H9 (cell line): Measurements from ENCODE around the gene CERS1. TPM values are rescaled to one million over a fixed set of nuclear protein-coding genes. Genes with fewer than 3 reads are reported as not detected.

ENCODE experiments used
- DNase-seq: peaks from one replicate; pipeline ENCODE4 v3.0.0-alpha.2; 2017
- H2AFZ ChIP-seq: one replicate; pipeline ENCODE4 v1.6.1; 2013; ENCODE audit warnings: mild to moderate bottlenecking, low read length, control low read depth, moderate library complexity
- H2AK5ac ChIP-seq: 2 replicates; pipeline ENCODE4 v1.6.1; 2013; ENCODE audit warnings: low read length, control low read depth, mixed read lengths; ENCODE audit not compliant: insufficient read length
- H2BK120ac ChIP-seq: one replicate; pipeline ENCODE4 v1.6.1; 2013; ENCODE audit warnings: low read depth, mild to moderate bottlenecking, low read length, control low read depth, inconsistent platforms; ENCODE audit not compliant: poor library complexity, severe bottlenecking
- H2BK12ac ChIP-seq: 2 replicates; pipeline ENCODE4 v1.6.1; 2013; ENCODE audit warnings: low read length, control low read depth, mixed read lengths, low read depth; ENCODE audit not compliant: insufficient read length
- H2BK15ac ChIP-seq: 2 replicates; pipeline ENCODE4 v1.6.1; 2013; ENCODE audit warnings: low read depth, low read length, control low read depth
- H2BK20ac ChIP-seq: one replicate; pipeline ENCODE4 v1.6.1; 2013; ENCODE audit warnings: low read depth, mild to moderate bottlenecking, low read length, control low read depth, inconsistent platforms; ENCODE audit not compliant: poor library complexity, severe bottlenecking
- H2BK5ac ChIP-seq: 2 replicates; pipeline ENCODE4 v1.6.1; 2013; ENCODE audit warnings: low read length, control low read depth, mixed read lengths; ENCODE audit not compliant: insufficient read length
- H3K14ac ChIP-seq: 2 replicates; pipeline ENCODE4 v1.6.1; 2013; ENCODE audit warnings: low read length, control low read depth; ENCODE audit not compliant: insufficient read depth
- H3K18ac ChIP-seq: 2 replicates; pipeline ENCODE4 v1.6.1; 2013; ENCODE audit warnings: low read depth, mild to moderate bottlenecking, mixed read lengths, low read length, control low read depth; ENCODE audit not compliant: insufficient read length
- H3K23ac ChIP-seq: 2 replicates; pipeline ENCODE4 v1.6.1; 2013; ENCODE audit warnings: low read length, control low read depth, mixed read lengths, low read depth; ENCODE audit not compliant: insufficient read length
- H3K23me2 ChIP-seq: 2 replicates; pipeline ENCODE4 v1.6.1; 2013; ENCODE audit warnings: low read depth, mild to moderate bottlenecking, mixed read lengths, low read length, control low read depth; ENCODE audit not compliant: insufficient read length, poor library complexity, severe bottlenecking
- H3K27ac ChIP-seq: 2 replicates; pipeline ENCODE4 v1.5.1; 2013; ENCODE audit warnings: low read length, control low read depth, mixed read lengths, low read depth; ENCODE audit not compliant: insufficient read length
- H3K27me3 ChIP-seq: 2 replicates; pipeline ENCODE4 v1.6.1; 2013; ENCODE audit warnings: low read length, control low read depth, inconsistent platforms; ENCODE audit not compliant: insufficient read depth
- H3K4ac ChIP-seq: 2 replicates; pipeline ENCODE4 v1.6.1; 2013; ENCODE audit warnings: low read depth, mild to moderate bottlenecking, control low read depth, inconsistent platforms, low read length, moderate library complexity
- H3K4me1 ChIP-seq: 2 replicates; pipeline ENCODE4 v1.6.1; 2013; ENCODE audit warnings: low read length, control low read depth, inconsistent platforms; ENCODE audit not compliant: insufficient read depth
- H3K4me2 ChIP-seq: 2 replicates; pipeline ENCODE4 v1.6.1; 2013; ENCODE audit warnings: low read length, control low read depth, mixed read lengths; ENCODE audit not compliant: insufficient read length, insufficient read depth
- H3K56ac ChIP-seq: 2 replicates; pipeline ENCODE4 v1.6.1; 2013; ENCODE audit warnings: low read depth, mild to moderate bottlenecking, mixed read lengths, low read length, control low read depth; ENCODE audit not compliant: insufficient read length
- H3K79me1 ChIP-seq: 2 replicates; pipeline ENCODE4 v1.6.1; 2013; ENCODE audit warnings: low read depth, mild to moderate bottlenecking, moderate library complexity, low read length, control low read depth, inconsistent platforms; ENCODE audit not compliant: insufficient read depth, poor library complexity, severe bottlenecking
- H3K79me2 ChIP-seq: 2 replicates; pipeline ENCODE4 v1.6.1; 2013; ENCODE audit warnings: low read length, control low read depth, inconsistent platforms; ENCODE audit not compliant: insufficient read depth
- H3K9ac ChIP-seq: 2 replicates; pipeline ENCODE4 v1.6.1; 2013; ENCODE audit warnings: low read length, control low read depth, mixed read lengths; ENCODE audit not compliant: insufficient read length; ENCODE audit errors: extremely low read depth
- H3K9me3 ChIP-seq: one replicate; pipeline ENCODE4 v1.6.1; 2013; ENCODE audit warnings: low read depth, low read length, inconsistent platforms; ENCODE audit not compliant: control insufficient read depth
- H3T11ph ChIP-seq: one replicate; pipeline ENCODE4 v1.6.1; 2013; ENCODE audit warnings: mild to moderate bottlenecking, low read length, control low read depth, inconsistent platforms
- H4K20me1 ChIP-seq: one replicate; pipeline ENCODE4 v1.6.1; 2013; ENCODE audit not compliant: control insufficient read depth, insufficient read length, insufficient read depth
- H4K5ac ChIP-seq: 2 replicates; pipeline ENCODE4 v1.6.1; 2013; ENCODE audit warnings: low read depth, mild to moderate bottlenecking, mixed read lengths, low read length, control low read depth; ENCODE audit not compliant: insufficient read length
- H4K8ac ChIP-seq: replicated peaks from 2 replicates; pipeline ENCODE4 v1.6.1; 2013; ENCODE audit warnings: low read length, control low read depth, mixed read lengths, low read depth; ENCODE audit not compliant: insufficient read length
- H4K91ac ChIP-seq: 2 replicates; pipeline ENCODE4 v1.6.1; 2013; ENCODE audit warnings: low read depth, mild to moderate bottlenecking, moderate library complexity, mixed read lengths, low read length, control low read depth; ENCODE audit not compliant: insufficient read length
- H3K27ac Mint-ChIP-seq, 3 experiments: 2 replicates in 2 of 3; 3 replicates in 1 of 3; pipeline ENCODE4 v1.8.0; 2020 to 2021; ENCODE audit warnings: mixed read lengths in 3 of 3, mild to moderate bottlenecking in 1 of 3, moderate library complexity in 1 of 3
- H3K27me3 Mint-ChIP-seq: 2 replicates; pipeline ENCODE4 v1.8.0; 2021; ENCODE audit warnings: low read depth, mild to moderate bottlenecking, moderate library complexity, mixed read lengths
- H3K36me3 Mint-ChIP-seq, 3 experiments: 2 replicates in 2 of 3; 3 replicates in 1 of 3; pipeline ENCODE4 v1.8.0; 2020 to 2021; ENCODE audit warnings: low read depth in 3 of 3, mixed read lengths in 3 of 3; ENCODE audit not compliant: insufficient read depth in 1 of 3
- H3K4me1 Mint-ChIP-seq, 2 experiments: 2 replicates each; pipeline ENCODE4 v1.8.0; 2020; ENCODE audit warnings: mixed read lengths in 2 of 2
- H3K4me3 Mint-ChIP-seq, 2 experiments: 2 replicates in 1 of 2; 3 replicates in 1 of 2; pipeline ENCODE4 v1.8.0; 2020 to 2021; ENCODE audit warnings: mild to moderate bottlenecking in 2 of 2, mixed read lengths in 2 of 2, moderate library complexity in 1 of 2
- H3K9me3 Mint-ChIP-seq, 2 experiments: 2 replicates in 1 of 2; 3 replicates in 1 of 2; pipeline ENCODE4 v1.8.0; 2020; ENCODE audit warnings: mild to moderate bottlenecking in 2 of 2, mixed read lengths in 2 of 2, moderate library complexity in 1 of 2
- CTCF ChIP-seq: fragments of 200-600 bp; sonication (generic); conservative IDR thresholded peaks from 3 replicates; pipeline ENCODE4 v1.8.0; 2021; ENCODE audit warnings: antibody characterized with exemption, mild to moderate bottlenecking
- WGBS: extraction: QIAGEN DNeasy Blood & Tissue Kit; methylation state at CpG from one replicate; pipeline ENCODE4 v1.1.7; 2013; ENCODE audit warnings: missing lambda C conversion rate, low lambda C conversion rate, mixed read lengths; ENCODE audit not compliant: insufficient read length; ENCODE audit errors: extremely low coverage; 5-methylcytosine and 5-hydroxymethylcytosine counted together
- total RNA-seq: library from RNA; stranded (reverse); gene quantifications from 2 replicates; pipeline ENCODE4 v1.2.1, GENCODE V29; 2021

Gene CERS1
- total RNA-seq, 1 experiment from 2014 or later = 19.3 TPM

DNA sequence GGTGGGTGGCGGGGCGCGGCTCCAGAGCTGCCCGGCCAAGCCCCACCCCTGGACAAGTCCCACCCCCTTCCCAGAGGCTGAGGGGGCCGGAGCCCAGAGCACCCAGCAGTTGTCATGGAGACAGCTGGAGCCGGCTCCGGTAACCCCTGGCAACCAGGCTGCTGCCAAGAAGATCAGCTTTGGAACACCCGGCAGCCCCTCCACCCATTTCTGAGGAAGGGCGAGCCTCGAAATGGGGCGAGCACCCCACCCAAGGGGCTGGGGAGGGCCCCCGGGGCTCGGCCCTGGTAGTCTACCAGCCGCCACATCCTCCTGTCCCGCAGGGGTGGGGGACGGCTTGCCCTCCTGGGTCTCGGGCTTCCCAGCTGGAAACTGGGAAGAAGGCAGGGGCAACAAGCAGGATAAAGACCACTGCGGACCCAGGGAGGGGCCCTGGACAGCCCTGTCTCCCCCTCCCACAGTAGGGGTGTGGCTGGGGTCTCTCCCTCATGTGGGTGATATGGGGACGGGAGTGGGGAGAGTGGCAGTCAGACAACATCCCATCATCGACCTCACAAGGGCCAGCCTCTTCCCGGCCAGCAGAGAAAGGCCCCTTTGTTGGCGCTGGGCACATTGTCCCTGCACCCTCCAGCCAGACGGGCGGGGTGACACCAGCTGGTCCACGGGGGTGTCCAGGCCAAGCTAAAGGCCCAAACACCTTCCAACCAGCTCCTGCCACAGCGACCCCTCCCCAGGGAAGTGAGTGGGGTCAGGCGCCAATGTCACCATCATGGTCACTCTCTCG, 1.5 kb downstream of the CERS1 start:
- H4K5ac ChIP-seq = no peak overlapping the region
- H3K4me1 Mint-ChIP-seq = peaks cover 0 to 10% of the 10 kb centered on the region in 2 experiments; a peak in 1 of 4 replicates
- no peak overlapping the region for H2AFZ ChIP-seq
- H4K20me1 ChIP-seq = no peaks in the 10 kb centered on the region
- peaks cover 0 to 6% (median 0%) of the 10 kb centered on the region in 3 experiments; a peak in 5 of 7 replicates for H3K36me3 Mint-ChIP-seq
- no peak overlapping the region for H3K23ac ChIP-seq
- no peak for TF ChIP-seq CTCF
- H2BK5ac ChIP-seq = no peak overlapping the region
- no peak overlapping the region for H3K56ac ChIP-seq
- H3K9me3 Mint-ChIP-seq = no peaks in the 10 kb centered on the region
- no CpG with 5 or more reads among the region's 28 CpGs for WGBS
- no peak overlapping the region for H4K8ac ChIP-seq
- H3T11ph ChIP-seq = no peak overlapping the region
- DNase-seq = peak; percentile 62
- no peak overlapping the region; the same call in 1 of the 2 replicates for H3K14ac ChIP-seq
- no peak overlapping the region for H2AK5ac ChIP-seq
- H3K4me3 Mint-ChIP-seq = peak overlapping the region; percentile 78 to 80
- H3K23me2 ChIP-seq = peaks cover 7% of the 10 kb centered on the region
- no peaks in the 10 kb centered on the region; the same call in 1 of the 2 replicates for H3K27me3 ChIP-seq
- H3K9ac ChIP-seq = no peak overlapping the region
- no peak overlapping the region for H2BK15ac ChIP-seq
- H3K18ac ChIP-seq = no peak overlapping the region
- no peak overlapping the region for H3K4ac ChIP-seq
- H2BK20ac ChIP-seq = no peak overlapping the region
- H4K91ac ChIP-seq = no peak overlapping the region
- H2BK12ac ChIP-seq = no peak overlapping the region
- no peaks in the 10 kb centered on the region for H3K79me2 ChIP-seq
- H3K79me1 ChIP-seq = no peaks in the 10 kb centered on the region
- H3K4me1 ChIP-seq = no peaks in the 10 kb centered on the region
- no peak overlapping the region for H2BK120ac ChIP-seq
- H3K27me3 Mint-ChIP-seq = peaks cover 17% of the 10 kb centered on the region
- H3K27ac Mint-ChIP-seq = no peak overlapping the region
- peak overlapping the region; percentile 33 for H3K4me2 ChIP-seq
- no peak overlapping the region for H3K27ac ChIP-seq
- no peaks in the 10 kb centered on the region for H3K9me3 ChIP-seq
